ENCODE measurements around the gene GSK3A. TPM values are rescaled to one million over a fixed set of nuclear protein-coding genes. Genes with fewer than 3 reads are reported as not detected.

GSK3A gene
- polyA plus RNA-seq, 3 donors: 70.3 to 85.9 (median 84.1) TPM

DNA sequence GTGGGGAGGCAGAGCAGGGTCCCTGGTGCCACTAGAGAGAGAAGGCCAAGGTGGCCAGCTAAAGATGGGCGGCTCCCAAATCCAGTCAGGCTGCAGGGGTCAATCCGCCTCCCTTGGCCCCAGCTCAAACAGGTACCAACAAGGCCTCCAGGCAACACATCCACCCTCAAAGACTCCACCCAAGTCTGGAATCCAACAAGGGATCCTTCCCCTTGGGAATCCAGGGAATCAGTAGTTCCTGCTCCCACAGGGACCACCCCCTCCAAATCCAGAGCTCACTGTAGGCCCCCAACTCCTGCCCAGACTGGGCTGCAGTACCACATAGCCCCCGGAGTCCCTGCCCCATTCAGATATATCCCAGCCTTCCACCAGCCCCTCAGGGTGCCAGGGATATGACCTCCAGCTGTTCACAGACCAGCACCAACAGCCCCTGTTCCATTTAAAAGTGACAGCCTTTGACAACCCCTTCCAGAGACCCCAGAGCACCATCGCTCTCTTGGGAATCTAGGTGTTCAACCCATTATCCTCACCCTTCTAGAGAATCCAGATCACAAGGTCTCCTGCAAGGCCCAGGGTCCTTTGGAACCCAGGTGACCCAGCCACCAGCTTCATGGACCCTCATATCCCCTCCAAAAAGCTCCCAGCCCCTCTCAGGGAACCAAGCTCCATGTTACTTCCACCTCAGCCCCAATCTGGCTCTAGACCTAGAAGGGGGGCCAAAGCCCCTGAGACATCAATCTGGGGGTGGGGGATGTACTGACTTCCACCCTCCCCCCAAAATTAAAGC lies 9.4 kb upstream of the GSK3A start:
- DNase-seq: no peak

DNA sequence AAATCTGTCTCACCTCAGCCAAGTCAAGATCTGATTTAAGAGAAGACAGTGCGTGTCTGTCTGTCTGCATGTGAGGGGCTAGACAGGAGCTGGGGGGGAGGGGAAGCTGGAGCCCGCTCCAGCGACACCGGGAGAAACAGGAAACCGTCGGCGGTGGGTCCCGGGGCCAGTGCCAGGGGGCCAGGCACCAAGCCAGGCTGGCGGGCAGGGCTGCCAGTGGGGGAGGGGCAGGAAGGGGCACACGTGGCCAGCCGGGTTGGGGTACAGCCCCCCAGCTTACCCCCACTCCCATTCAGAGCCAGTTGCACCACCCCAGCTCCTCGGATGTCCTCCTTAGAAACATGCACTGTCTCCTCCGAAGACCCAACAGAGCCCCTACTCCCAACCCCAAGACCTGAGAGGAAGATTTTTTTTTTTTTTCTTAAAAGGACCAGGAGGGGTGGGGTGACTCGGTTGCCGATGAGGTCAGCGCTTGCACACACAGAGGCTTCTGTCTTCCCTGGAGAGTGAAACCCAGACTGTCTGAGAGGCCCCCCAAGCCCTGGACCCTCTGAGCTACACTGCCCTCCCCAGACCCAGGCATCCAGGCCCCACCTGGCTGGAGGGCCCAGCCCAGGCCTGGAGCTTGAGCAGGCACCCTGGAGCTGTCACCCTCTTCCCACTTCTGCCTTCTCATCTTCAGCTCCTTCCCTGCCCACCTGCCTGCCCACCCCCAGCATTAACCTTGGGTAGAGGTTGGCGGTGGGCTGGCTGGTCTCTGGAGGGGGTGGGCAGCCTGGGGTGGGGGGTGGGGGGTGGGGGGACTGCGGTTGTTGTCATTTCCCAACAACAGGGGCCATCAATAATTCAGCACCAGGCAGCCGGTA lies 8.5 kb upstream of the GSK3A start:
- DNase-seq: no peak

DNA sequence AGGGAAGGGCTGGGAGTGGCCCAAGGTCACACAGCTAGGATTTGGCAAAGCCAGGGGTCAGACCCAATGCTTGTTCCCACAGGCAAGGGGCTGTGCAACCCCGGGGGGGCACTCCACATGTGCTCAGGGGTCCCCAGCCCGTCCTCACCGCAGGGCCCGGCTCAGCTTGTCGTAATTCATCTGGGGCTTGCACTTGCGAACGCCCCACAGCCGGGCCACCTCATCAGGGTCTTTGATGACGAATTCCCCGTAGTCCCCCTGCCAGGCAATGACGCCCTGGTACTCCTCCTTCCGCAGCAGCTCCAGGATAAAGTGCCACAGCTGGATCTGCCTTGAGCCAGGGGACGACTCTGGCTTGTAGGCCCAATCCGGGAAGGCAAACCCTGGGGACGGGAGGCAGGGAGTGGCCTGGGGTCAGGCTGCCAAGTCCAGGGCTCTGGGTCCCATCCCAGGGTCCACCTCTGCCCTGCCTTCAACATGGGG lies 7.8 kb upstream of the GSK3A start:
- DNase-seq: no peak

DNA sequence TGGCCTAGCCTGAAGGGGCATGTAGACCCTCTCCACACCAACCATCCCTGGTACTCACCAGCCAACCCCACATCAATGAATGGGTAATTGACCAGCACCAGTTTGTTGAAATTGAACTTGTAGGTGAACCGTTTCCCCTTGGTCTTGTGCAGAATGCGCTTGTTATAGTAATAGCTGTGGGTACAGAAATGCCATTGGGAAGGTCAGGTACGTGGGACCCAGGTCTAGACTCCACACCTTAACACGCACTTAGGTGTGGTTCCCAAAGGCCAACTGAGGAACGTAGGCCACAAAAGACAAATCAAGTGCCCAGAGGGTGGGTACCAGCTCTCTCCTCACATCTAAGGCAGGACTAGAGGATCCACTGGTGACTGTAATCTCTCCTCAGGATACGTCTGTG lies 7.4 kb upstream of the GSK3A start:
- no peak for DNase-seq

DNA sequence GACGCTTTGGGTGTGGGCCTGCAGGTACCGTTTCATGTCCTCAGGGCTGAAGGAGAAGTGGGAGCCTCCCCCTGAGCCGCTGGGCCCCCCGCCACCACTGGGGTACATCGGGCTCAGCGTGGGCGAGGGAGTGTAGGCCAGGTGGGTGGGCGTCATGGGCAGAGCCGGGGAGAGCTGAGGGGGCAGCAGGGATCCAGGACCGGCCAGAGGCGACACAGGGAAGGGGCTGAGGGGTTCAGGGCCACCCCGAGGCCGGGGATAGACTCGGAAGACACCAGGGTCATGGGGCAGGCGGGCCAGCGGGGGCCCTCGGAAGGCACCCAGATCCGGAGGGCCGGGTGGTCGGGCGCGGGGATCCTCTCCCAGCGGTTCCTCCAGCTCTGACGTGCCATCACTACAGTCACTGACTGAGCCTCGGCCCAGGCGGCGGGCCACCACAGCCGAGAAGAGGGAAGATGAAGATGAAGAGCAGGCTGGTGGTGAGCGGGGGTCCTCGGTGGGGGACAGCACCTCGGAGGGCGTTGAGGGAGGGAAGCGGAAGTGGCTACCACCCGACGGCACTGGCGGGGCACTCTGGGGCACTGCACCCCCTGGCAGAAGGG lies 6.8 kb upstream of the GSK3A start:
- no peak for DNase-seq

DNA sequence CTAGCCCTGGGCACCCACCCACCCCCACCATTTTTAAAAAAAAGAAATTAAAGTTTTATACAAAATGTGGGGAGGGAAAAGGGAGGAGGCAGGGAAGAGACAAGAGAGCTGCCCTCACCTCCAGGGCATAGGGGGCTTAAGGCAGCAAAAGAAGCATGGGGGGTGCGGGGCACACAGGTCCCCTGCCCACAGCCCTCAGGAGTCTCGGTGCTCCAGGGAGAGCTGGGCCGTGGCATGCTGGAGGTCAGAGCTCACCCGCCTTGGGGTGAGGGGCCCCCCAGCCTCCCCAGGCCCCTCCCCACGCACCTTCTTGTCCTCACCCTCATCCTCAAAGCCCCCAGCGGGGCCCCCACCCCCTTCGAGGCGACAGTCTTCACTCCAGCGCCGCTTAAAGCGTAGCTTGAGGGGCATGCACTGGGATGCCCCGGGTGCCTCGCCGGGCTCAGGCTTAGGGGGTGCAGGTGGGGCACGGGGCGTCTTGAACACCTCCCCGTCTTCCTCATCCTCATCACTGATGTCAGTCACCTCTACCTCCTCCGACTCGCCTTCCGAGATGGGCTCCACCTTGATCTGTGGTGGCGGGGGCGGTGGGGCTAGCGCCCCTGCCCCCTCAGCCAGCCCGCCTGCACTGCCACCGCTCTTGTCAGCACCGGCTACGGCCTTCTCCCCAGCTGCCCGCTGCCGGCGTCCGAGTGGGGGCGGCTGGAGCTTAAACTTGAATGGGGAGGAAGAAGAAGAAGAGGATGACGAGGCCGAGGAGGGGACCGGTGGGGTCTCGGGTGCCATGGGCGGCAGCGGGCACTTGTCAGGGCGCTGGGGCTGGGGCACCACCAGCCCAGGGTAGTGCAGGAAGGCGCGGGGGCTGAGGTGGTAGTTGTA lies 6.1 kb upstream of the GSK3A start:
- no peak for DNase-seq

DNA sequence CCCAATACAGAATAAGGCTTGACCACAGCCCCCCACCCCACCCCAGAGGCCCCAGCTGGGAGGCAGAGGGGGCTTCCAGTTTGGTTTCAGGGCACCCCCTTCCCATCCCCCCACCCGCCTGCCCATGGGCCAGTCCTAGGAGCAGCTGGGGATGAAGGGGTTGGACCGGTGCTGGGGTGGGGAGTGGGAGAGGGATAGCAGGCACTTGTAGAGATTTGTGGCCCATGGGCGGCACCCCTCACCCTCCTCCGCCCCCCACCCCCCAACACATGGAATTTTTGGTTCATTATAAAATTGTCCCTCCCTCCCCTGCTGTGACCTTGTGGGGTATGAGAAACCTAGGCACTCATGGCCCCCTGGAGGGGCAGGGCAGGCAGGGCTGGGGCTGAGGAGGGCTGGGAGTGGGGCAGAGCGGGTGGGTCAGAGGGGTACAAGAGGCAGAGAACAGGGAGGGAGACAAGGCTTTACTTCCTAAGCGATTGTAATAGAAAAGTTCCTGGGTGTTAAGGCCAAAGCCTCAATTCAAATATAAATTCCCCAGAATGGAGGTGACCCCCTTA lies 5.3 kb upstream of the GSK3A start:
- DNase-seq: no peak

DNA sequence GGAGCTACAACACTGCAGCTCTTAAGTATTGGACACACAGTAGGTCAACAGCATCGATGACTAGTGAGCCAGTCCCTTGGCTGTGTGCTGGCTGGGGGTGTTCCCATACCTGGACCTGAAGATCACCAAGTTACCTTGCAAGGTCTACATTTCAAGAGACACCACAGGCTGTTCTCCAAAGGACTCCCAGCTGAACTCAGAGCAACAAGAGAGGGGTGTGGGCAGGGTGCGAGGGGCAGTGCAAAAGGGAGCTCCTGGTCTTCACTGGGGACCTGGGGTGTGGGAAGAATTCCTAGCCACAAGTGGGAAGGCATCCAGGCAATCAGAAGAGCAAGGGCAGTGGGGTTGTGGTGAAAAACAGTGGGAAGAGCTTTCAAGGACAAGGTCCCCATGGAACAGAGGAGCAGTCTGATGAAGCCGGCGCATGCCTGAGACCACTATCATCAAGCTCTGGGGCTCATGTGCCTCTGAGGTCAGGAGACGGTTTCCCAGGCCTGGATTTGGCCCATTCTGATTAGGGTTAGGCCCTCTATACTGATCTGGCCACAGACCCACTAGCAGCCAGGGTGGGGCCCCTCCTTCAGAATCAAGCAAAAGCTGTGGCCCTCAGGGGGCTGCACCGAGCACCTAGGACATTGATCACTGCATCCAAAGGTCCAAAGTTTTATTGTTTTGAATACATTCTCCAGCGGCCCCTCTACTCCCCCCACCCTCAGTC lies 4.7 kb upstream of the GSK3A start:
- DNase-seq: no peak

DNA sequence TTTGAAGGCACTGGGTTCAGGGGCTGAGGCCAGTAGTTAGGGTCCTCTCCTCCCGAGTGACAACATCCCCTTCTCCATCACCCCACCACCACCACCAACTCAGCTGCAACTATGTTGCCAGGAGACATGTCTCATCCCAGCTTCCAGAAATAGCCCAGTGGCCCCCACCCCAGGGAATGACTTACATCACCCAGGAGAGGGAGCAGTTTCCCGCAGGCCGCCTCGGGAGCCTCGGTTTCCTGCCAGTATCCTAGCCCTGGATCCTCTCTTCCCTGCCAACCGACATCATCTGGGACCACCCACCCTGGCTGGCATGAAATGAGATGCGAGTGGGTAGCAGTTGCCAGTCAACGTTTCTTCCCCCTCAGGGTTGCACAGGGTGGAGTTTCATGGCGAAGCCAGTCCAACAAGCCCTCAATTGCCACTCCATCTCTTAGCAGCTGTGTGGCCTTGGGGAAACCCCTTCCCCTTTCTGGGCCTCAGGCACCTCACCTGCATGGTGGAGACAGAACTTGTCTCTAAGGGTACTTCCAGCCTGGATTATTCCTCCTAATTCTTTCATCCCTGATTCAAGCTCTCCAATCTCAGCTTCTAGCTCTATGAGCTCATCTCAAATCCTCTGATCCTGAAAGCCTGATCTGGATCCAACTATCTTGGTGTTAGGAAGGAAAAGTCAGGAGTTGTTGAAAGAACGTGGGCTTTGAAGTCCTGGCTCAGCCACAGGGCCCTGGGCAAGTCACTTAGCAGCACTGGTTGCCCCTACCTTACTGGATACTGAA lies 3.9 kb upstream of the GSK3A start:
- DNase-seq: no peak

DNA sequence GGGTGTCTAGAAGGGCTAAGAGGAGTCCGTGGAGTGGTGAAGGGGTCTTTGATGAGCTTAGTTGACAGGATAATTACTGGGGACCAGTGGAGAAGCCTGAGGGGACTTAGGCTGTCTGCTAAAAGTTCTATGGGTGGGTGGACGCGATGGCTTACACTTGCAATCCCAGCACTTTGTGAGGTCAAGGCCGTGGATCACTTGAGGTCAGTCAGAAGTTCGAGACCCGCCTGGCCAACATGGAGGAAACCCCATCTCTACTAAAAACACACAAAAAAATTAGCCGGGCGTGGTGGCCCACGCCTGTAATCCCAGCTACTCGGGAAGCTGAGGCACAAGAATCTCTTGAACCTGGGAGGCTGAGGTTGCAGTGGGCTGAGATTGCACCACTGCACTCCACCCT lies 2.8 kb upstream of the GSK3A start:
- no peak for DNase-seq

DNA sequence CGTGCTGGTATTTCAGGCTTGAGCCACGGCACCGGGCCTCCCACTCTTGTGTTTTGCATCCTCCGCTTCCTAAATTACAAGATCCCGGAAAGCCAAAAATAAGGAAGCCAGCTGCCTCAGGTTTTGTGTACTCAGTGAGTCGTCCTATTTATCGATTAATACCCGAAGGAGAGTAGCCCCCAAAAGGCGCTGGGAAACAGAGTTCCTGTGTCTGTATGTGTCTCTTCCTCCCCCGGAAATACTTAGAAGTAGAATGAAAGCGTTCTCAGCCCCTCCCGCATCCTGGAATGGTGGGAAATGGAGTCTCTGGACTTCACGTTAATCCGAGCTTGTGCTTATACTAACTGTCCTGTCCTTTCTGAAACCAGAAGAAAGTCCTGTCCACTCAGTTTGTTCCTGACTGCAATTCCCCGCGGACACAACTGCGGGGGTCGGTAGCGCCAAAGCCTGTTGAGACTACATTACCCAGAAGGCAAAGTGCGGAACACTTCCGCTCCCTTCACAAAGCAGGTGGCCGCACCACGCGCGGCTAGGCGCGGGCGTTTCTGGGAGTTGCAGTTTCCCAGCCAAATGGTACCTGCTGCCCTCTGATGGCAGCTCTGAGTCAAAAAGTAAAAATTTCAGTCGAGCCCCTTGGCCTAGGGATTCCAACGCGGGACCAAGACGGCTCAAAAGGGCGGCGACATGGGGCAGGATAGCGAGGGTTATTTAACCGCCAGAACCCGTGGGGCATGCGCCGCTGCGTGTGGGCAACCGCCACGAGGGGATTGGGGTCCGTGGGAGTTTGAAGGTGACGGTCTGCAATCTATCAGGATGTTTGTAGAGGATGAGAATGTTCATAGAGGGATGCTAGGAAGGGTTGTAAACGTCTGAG lies 2.2 kb upstream of the GSK3A start:
- DNase-seq: peak; percentile 95

DNA sequence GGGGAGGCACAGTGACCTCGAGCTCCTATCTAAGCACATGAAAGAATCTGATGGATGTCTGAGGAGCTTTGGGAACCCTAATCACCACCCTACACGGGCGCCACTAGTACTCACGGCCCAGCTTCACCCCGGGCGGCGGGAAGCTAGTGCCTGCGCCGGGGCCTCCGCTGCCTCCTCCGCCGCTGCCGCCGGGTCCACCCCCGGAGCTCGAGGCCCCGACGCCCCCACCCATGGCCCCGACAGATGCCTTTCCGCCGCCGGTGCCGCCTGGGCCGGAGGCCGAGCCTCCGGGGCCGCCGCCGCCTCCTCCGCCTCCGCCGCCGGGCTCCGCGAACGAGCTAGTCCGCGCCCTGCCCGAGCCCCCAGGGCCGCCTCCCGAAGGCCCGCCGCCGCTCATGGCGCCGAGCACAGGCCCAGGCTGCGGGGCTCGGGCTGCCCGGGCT lies 312 bp downstream of the GSK3A start:
- DNase-seq: no peak

DNA sequence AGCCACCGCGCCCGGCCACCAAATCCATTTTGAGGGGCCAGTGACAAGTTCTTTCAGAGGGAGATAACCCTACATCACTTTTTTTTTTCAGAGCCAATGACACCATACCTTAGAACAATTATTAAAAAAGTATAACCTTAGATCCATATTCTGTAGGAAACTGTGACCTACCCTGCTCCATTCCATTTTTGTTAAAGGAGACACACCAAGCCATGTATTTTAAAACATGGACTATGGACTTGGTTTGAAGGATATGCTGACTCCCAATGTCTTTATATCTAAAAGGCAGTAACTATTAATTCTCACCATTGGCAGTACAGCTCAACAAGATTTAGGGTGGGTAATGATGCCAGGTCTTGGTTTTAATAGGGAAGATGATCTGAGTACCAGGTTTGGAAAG lies 1.1 kb downstream of the GSK3A start:
- no peak for DNase-seq

DNA sequence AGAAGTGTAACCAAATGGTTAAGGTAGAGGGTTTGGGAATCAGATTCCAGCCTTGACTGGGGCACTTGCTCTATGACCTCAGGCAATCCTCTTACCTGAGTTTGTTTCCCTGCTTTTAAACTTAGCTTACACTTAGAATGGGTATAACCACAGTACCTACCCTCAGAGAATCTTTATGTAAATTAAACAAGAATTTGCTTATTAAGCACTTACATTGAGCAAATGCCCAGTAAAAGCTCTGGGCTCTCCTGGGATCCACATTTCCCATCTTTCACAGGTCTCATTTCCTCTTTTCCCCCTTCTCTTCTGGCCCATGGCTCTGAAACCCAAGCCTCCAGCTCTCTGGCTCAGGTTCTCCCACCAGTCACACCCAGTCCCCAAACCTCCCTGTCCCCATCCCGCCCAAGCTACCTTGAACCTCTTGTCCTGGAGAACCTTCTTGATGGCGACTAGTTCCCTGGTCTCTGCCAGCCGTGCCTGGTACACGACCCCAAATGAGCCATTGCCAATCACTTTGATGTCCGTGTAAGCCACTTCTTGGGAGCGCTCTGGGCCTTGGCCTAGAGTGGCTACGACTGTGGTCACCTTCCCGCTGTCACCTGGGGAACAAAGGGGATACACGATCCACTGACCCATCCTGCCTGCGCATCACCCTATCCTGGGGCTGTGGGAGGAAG lies 2.7 kb downstream of the GSK3A start:
- DNase-seq: no peak

DNA sequence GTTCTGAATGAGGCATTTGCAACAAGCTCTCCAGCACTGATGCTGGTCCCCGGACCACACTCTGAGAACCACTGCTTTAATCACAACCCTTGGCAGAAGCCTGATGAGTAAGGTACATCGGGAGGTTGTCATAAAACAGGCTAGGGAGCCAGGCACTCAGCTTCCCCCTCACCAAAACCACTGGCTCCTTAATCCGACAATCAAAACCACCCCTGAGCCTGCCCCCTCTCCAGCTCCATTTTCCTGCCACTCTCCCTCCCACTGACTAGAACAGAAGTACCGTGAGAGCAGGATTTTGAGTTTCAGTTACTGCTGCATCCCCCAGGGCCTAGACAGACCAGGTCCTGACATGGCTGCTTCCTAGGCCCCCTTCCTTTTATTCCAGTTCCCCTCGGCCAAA lies 7.2 kb downstream of the GSK3A start:
- no peak for DNase-seq

DNA sequence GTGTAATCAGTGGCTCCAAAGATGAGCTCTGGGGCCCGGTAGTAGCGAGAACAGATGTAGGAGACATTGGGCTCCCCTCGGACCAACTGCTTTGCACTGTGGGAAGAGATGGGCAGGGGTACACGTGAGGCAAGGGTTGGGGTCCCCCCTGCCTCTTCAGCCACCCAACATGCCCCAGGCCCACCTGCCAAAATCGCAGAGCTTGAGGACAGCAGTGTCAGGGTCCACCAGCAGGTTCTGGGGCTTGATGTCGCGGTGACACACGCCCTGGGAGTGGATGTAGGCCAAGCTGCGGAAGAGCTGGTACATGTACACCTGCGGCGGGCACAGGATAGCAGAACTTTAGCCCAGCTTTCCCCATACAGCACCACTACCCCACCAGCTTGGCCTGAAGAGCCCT lies 8.0 kb downstream of the GSK3A start:
- no peak for DNase-seq

DNA sequence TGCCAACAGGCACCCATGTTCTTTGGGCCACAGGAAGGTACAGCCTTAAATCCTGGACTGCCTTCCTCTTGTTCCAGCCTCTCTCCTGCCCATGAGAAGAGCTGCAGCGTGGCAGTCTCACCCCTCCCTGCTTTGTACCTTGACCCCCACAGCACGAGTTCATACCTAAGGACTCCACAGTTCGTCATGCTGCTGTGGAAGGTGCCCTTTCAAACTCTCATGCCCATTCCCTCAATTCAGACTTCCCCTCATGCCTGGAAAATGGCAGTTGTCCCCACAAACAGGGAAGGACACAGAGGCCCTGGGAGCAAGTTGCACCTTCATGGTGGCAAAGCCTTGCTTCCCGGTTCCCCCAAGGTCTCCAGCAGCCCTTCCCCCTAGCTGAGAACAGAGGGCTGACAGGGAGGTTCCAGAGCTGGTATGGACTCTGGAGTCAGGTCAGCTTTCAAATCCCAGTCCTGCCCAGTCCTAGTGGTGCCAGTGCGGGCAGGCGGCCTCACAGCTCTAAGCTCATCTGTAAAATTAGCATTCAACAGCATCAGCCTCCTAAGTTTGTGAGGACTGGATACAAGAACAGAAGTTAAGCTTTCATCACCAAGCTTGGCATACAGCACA lies 8.6 kb downstream of the GSK3A start:
- DNase-seq: no peak

DNA sequence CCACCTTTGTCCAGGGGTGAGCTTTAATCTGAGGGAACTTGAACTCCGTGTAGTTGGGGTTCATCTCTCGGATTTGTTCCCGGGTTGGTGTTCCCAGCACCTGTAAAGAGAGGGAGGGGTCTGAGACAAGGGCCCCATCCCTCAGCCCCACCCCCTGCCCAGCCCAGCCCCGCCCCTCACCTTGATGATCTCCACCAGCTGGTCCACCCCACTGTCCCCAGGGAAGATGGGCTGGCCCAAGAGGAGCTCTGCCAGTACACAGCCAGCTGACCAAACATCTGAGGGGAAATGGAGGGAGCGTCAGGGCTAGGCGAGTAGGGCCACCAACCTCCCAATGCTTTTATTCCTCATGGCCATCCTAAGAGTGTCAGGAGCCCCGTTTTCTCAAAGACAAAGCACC lies 9.3 kb downstream of the GSK3A start:
- DNase-seq: no peak

All from renal pelvis (tissue), 4 donors.